Liver (tissue), 9 donors: ENCODE measurements around the gene RNGTT. TPM values are rescaled to one million over a fixed set of nuclear protein-coding genes. Genes with fewer than 3 reads are reported as not detected.
A peak's percentile ranks its signal among the peaks of the same experiment; 100 is the strongest.

Experiments used
- DNase-seq: peaks from one replicate; pipeline ENCODE4 v3.0.0-alpha.2; 2017; ENCODE audit warnings: low spot score
- H3K27ac ChIP-seq, 2 donors: one replicate each; pipeline ENCODE4 v1.7.0; 2013; ENCODE audit warnings: inconsistent platforms in 2 of 2, low read length in 2 of 2, control low read depth in 1 of 2, low read depth in 1 of 2, mild to moderate bottlenecking in 1 of 2
- H3K27me3 ChIP-seq, 4 donors: one replicate each; pipeline versions ENCODE4 v1.6.1 to v1.7.0; 2013; ENCODE audit warnings: low read length in 3 of 4, inconsistent platforms in 1 of 4, mild to moderate bottlenecking in 1 of 4, moderate library complexity in 1 of 4; ENCODE audit not compliant: control insufficient read depth in 4 of 4, insufficient read depth in 4 of 4
- H3K36me3 ChIP-seq, 4 donors: one replicate each; pipeline versions ENCODE4 v1.6.1 to v1.7.0; 2013; ENCODE audit warnings: low read length in 3 of 4, mild to moderate bottlenecking in 3 of 4, low read depth in 1 of 4, moderate library complexity in 1 of 4; ENCODE audit not compliant: control insufficient read depth in 4 of 4, insufficient read depth in 3 of 4
- H3K4me1 ChIP-seq, 4 donors: one replicate each; pipeline versions ENCODE4 v1.6.1 to v1.7.0; 2013; ENCODE audit warnings: low read length in 3 of 4, mild to moderate bottlenecking in 3 of 4, moderate library complexity in 1 of 4; ENCODE audit not compliant: control insufficient read depth in 4 of 4, insufficient read depth in 4 of 4
- H3K4me3 ChIP-seq, 3 donors: one replicate each; pipeline versions ENCODE4 v1.6.1 to v1.7.0; 2013; ENCODE audit warnings: low read length in 3 of 3, control low read depth in 1 of 3, low read depth in 1 of 3, mild to moderate bottlenecking in 1 of 3
- H3K9ac ChIP-seq, 2 donors: one replicate each; pipeline ENCODE4 v1.7.0; 2013; ENCODE audit warnings: low read length in 2 of 2, mild to moderate bottlenecking in 2 of 2, moderate library complexity in 2 of 2, control low read depth in 1 of 2, low read depth in 1 of 2
- H3K9me3 ChIP-seq, 4 donors: one replicate each; pipeline versions ENCODE4 v1.6.1 to v1.7.0; 2013; ENCODE audit warnings: low read length in 3 of 4; ENCODE audit not compliant: control insufficient read depth in 4 of 4
- ATF3 ChIP-seq: IDR thresholded peaks from 2 replicates; pipeline ENCODE4 v1.6.1; 2016; ENCODE audit warnings: antibody characterized with exemption
- CTCF ChIP-seq: fragments of 150-350 bp; IDR thresholded peaks from 2 replicates; pipeline ENCODE4 v1.5.1; 2017; ENCODE audit warnings: improper control_type of control experiment, low read depth, low read length; ENCODE audit not compliant: missing input control
- EGR1 ChIP-seq, 2 donors: IDR thresholded peaks; 2 replicates each; pipeline ENCODE4 v1.6.1; 2016 to 2018; ENCODE audit warnings: antibody characterized with exemption in 2 of 2, low read depth in 2 of 2
- FOXA2 ChIP-seq: IDR thresholded peaks from 2 replicates; pipeline ENCODE4 v1.6.1; 2016; ENCODE audit warnings: antibody characterized with exemption
- GABPA ChIP-seq, 2 donors: IDR thresholded peaks in 1 of 2; conservative IDR thresholded peaks in 1 of 2; 2 replicates each; pipeline ENCODE4 v1.6.1; 2016; ENCODE audit warnings: antibody characterized with exemption in 2 of 2, mild to moderate bottlenecking in 1 of 2, moderate library complexity in 1 of 2
- HNF4A ChIP-seq, 2 donors: conservative IDR thresholded peaks; 2 replicates each; pipeline ENCODE4 v1.6.1; 2016; ENCODE audit warnings: antibody characterized with exemption in 2 of 2, mild to moderate bottlenecking in 2 of 2
- HNF4G ChIP-seq: IDR thresholded peaks from 2 replicates; pipeline ENCODE4 v1.6.1; 2016; ENCODE audit warnings: antibody characterized with exemption
- NR2F2 ChIP-seq: IDR thresholded peaks from 2 replicates; pipeline ENCODE4 v1.6.1; 2016; ENCODE audit warnings: antibody characterized with exemption
- RAD21 ChIP-seq, 2 donors: IDR thresholded peaks; 2 replicates each; pipeline ENCODE4 v1.6.1; 2016; ENCODE audit warnings: antibody characterized with exemption in 2 of 2, mild to moderate bottlenecking in 2 of 2
- REST ChIP-seq: IDR thresholded peaks from 2 replicates; pipeline ENCODE4 v1.6.1; 2016; ENCODE audit warnings: antibody characterized with exemption, mild to moderate bottlenecking
- RXRA ChIP-seq, 2 donors: IDR thresholded peaks; 2 replicates each; pipeline ENCODE4 v1.6.1; 2017 to 2018; ENCODE audit warnings: antibody characterized with exemption in 2 of 2, mild to moderate bottlenecking in 1 of 2
- SP1 ChIP-seq: IDR thresholded peaks from 2 replicates; pipeline ENCODE4 v1.6.1; 2018; ENCODE audit warnings: antibody characterized with exemption, mild to moderate bottlenecking
- TAF1 ChIP-seq: conservative IDR thresholded peaks from 2 replicates; pipeline ENCODE4 v1.6.1; 2016; ENCODE audit warnings: antibody characterized with exemption, mild to moderate bottlenecking
- YY1 ChIP-seq: IDR thresholded peaks from 2 replicates; pipeline ENCODE4 v1.6.1; 2016; ENCODE audit warnings: antibody characterized with exemption, mild to moderate bottlenecking
- ZBTB33 ChIP-seq: IDR thresholded peaks from 2 replicates; pipeline ENCODE4 v1.6.1; 2016; ENCODE audit warnings: antibody characterized with exemption
- WGBS: extraction: QIAGEN DNeasy Blood & Tissue Kit; methylation state at CpG from one replicate; pipeline ENCODE4 v1.1.7; 2013; 5-methylcytosine and 5-hydroxymethylcytosine counted together
- polyA plus RNA-seq, 2 donors: library from polyadenylated mRNA; stranded (reverse) in 1 of 2; unstranded in 1 of 2; fragments of 200-250 nt in 1 of 2; fragments of >200 nt in 1 of 2; fragmentation: Nextera tagmentation in 1 of 2; extraction: Ambion mirVana in 1 of 2; gene quantifications; one replicate each; pipeline versions ENCODE4 v1.2.1 to v1.2.3, GENCODE V29; 2013 to 2015
- total RNA-seq, 2 donors: library from RNA; depleted of rRNA; stranded (reverse); fragments of >200 nt; gene quantifications; one replicate each; pipeline ENCODE4 v1.2.3, GENCODE V29; 2014
- TF ChIP-seq, protein P1 (sequence below): IDR thresholded peaks from 2 replicates; pipeline ENCODE4 v1.6.1; 2016; ENCODE audit warnings: antibody characterized with exemption
- donor health status: healthy.
- donor health status: healthy.
- donor health status: healthy.
- donor health status: healthy.
- donor health status: healthy.

Gene RNGTT
- total and polyA plus RNA-seq, 4 donors = 4.1 to 20.8 (median 7.2) TPM

- no peak overlapping the region for H3K27ac ChIP-seq
- TF ChIP-seq ATF3 = no peak
- no peak for TF ChIP-seq SP1
- no peak for TF ChIP-seq RAD21 (IDR thresholded peaks at IDR 0.05)
- TF ChIP-seq REST = no peak
- no peak for TF ChIP-seq FOXA2
- no peak for TF ChIP-seq HNF4A (conservative IDR thresholded peaks at IDR 0.05)
- TF ChIP-seq YY1 = no peak
- TF ChIP-seq NR2F2 = no peak
- TF ChIP-seq GABPA (IDR thresholded peaks at IDR 0.05 in 1 of 2, conservative IDR thresholded peaks at IDR 0.05 in 1 of 2) = no peak
- no peak for TF ChIP-seq HNF4G
- no peak for TF ChIP-seq RXRA (IDR thresholded peaks at IDR 0.05)
- H3K4me1 ChIP-seq = peaks cover 8 to 14% (median 11%) of the 10 kb centered on the region in 4 donors
- H3K27me3 ChIP-seq = no peaks in the 10 kb centered on the region
- no peak for DNase-seq
- peak overlapping the region in 2 of 3 donors; percentile 47 to 73 for H3K4me3 ChIP-seq
- H3K36me3 ChIP-seq = peaks cover 0 to 3% (median 0%) of the 10 kb centered on the region in 4 donors
- H3K9ac ChIP-seq = no peak overlapping the region
- peaks cover 3 to 12% (median 6%) of the 10 kb centered on the region in 4 donors for H3K9me3 ChIP-seq
- 70% methylated on average over 5 of the region's 5 CpGs for WGBS
These were observed 1.1 kb upstream of the RNGTT start for GRCh38 chr6:88964509-88964908.

DNA sequence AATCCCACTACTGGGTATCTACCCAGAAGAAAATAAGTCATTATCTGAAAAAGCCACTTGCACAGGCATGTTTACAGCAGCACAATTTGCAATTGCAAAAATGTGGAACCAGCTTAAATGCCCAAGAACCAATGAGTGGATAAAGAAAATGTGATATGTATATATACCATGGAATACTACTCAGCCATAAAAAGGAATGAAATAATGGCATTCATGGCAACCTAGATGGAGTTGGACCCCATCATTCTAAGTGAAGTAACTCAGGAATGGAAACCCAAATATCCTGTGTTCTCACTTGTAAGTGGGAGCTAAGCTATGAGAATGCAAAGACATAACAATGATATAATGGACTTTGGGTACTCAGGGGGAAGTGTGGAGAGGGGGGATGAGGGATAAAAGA lies 4.6 kb downstream of the RNGTT start:
- TF ChIP-seq REST = no peak
- TF ChIP-seq RXRA (IDR thresholded peaks at IDR 0.05) = no peak
- TF ChIP-seq NR2F2 = no peak
- TF ChIP-seq ZBTB33 = no peak
- TF ChIP-seq TAF1 = no peak
- no peak for TF ChIP-seq CTCF
- no peak for TF ChIP-seq YY1
- TF ChIP-seq, protein P1, sequence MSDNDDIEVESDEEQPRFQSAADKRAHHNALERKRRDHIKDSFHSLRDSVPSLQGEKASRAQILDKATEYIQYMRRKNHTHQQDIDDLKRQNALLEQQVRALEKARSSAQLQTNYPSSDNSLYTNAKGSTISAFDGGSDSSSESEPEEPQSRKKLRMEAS = no peak
- no peak for TF ChIP-seq ATF3
- no peak for TF ChIP-seq RAD21 (IDR thresholded peaks at IDR 0.05)
- TF ChIP-seq HNF4G = no peak
- TF ChIP-seq EGR1 (IDR thresholded peaks at IDR 0.05; ENCODE audit: low read depth in 2 of 2) = no peak
- TF ChIP-seq SP1 = no peak
- no peak for TF ChIP-seq GABPA (IDR thresholded peaks at IDR 0.05 in 1 of 2, conservative IDR thresholded peaks at IDR 0.05 in 1 of 2)
- TF ChIP-seq FOXA2 = no peak
- no peaks in the 10 kb centered on the region for H3K9me3 ChIP-seq
- peaks cover 3 to 7% (median 4%) of the 10 kb centered on the region in 4 donors for H3K4me1 ChIP-seq
- H3K4me3 ChIP-seq = no peak overlapping the region
- no peak overlapping the region for H3K27ac ChIP-seq
- no peak for DNase-seq
- no peaks in the 10 kb centered on the region for H3K36me3 ChIP-seq
- H3K27me3 ChIP-seq = no peaks in the 10 kb centered on the region
- H3K9ac ChIP-seq = no peak overlapping the region
